ENCODE data around the gene ZNF358.

The ZNF358 gene

GRCh38 chr19:7489609-7490044 lies 26.3 kb upstream of the ZNF358 start:
- no peak for DNase-seq (ENCODE audit: low read depth in 2 of 2)

DNA sequence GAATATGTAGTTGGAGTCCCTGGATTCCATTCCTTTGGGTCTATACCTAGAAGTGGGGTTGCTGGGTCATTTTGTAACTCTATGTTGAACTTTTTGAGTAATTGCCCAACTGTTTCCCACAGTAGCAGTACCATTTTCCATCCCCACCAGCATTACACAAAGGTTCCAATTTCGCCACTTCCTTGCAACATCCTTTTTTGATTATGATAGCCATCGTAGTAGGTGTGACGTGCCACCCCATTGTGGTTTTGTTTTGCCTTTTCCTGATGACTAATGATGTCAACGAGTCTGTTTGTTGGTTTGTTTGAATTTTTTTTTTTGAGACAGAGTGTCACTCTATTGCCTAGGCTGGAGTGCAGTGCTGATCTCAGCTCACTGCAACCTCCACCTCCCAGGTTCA lies 23.8 kb upstream of the ZNF358 start:
- peak in 1 of 2 donors; percentile 30 for DNase-seq (ENCODE audit: low read depth in 2 of 2)

- DNase-seq (ENCODE audit: low read depth in 2 of 2), result no peak
Observed at GRCh38 chr19:7492558-7492957, 23.3 kb upstream of the ZNF358 start.

GRCh38 chr19:7494416-7495098 lies 21.3 kb upstream of the ZNF358 start:
- no peak for DNase-seq (ENCODE audit: low read depth in 2 of 2)

DNA sequence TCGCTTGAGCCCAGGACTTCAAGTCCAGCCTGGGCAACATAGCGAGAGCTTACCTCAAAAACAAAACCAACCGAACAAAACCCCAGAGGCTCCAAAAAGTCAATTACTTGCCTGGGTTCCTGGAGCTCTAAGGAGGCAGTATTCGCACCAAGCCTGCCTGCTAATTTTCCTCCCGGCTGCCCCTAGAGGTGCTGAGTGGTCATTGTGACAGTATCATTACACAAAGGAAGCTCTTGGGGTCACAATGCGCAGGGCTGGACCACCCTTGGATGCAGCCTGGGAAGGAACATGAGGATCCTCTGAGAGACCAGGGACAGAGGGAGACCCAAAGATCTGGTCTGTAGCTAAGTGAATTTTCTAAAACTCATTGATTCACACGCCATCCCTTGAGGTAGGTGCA lies 18.6 kb upstream of the ZNF358 start:
- no peak for DNase-seq (ENCODE audit: low read depth in 2 of 2)

DNA sequence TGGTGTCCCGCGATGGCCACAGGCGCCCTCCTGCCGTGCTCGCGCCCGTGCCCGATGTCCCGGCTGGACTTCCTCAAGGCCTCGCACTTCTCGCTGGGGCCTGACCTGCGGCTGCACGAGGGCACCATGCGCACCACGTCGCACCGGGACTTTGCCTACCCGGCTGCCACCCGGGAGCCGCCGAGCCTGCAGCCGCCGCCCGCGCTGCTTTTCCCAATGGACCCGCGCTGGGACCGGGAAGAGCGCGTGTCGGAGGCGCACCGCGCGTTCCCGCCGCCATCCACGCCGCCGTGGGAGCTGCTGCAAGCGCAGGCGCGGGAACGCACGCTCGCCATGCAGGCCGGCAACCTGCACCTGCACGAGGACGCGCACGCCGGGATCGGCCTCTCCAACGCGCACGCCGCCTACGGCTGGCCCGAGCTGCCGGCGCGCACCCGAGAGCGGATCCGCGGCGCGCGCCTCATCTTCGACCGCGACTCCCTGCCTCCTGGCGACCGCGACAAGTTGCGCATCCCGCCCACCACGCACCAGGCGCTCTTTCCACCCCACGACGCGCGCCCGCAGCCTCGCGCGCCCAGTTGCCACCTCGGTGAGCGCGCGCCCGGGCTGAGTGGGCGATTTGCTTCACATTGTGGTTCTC lies 15.0 kb upstream of the ZNF358 start:
- no peak for DNase-seq (ENCODE audit: low read depth in 2 of 2)

DNA sequence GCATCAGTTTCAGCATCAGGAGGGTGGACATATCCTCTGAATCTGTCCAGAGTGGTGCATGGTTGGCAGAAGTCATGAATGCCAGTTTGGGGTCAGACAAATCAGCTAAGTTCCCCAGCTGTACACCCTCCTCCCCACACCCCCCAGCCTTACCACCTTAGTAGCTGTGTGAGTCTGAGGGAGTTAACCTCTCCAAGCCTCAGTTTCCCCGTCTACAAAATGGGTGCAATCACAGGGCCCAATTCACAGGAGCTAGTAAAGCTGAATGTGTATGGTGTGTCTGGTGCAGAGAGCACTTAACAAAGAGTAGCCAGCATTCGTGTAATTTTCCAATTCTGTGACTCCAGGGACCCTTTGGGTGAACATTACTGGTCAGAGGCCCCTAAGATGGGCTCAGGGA lies 13.4 kb upstream of the ZNF358 start:
- DNase-seq (ENCODE audit: low read depth in 2 of 2), result no peak

GRCh38 chr19:7504684-7505083 lies 11.2 kb upstream of the ZNF358 start:
- no peak for DNase-seq (ENCODE audit: low read depth in 2 of 2)

DNA sequence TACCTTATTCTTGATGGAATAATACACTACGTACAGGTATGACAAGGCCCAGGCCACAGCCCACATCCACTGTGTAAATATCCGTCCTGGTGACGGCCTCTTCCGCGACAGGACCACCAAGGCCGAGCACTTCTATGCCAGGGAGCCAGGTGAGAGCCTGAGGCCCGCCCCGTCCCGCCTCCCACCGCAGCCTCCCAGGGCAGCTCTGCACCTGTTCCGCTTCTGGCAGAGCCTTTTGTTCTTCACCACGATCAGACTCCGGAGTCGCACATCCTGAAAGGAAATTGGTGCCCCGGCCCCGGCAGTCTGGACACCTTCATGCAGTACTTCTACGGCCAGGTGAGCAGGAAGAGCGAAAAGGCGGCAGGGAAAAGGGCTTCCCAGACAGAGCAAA lies 10.6 kb upstream of the ZNF358 start:
- no peak for DNase-seq (ENCODE audit: low read depth in 2 of 2)

DNA sequence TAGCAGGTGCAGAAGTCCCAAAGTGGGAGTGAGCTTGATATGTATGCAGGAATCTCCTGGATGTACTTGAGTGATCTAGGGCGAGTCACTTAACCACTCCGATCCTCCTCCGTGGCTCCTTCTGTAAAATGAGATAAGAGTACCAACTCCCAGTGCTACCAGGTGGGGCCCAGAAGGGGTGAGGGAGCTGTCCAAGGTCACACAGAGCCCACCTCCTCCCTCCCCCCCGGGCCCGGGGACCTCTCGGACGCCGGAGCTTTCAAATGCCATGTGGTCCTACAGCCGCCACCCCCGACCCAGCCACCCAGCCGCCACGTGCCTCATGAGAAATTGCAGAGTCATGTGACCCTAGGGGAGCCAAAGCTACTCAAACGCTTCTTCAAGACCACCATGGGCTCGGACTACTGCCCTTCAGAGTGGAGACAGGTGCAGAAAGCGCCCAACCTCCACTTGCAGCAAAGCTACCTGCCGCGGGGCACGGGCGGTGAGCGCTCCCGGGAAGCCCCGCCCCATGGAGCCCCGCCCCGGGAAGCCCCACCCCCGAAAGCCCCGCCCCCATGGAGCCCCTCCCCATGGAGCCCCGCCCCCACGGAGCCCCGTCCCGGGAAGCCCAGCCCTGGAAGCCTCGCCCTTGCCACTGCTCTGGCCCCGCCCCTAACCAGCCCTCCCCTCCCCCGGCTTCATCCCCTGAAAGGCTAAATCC lies 10.1 kb upstream of the ZNF358 start:
- DNase-seq (ENCODE audit: low read depth in 2 of 2), result no peak

DNA sequence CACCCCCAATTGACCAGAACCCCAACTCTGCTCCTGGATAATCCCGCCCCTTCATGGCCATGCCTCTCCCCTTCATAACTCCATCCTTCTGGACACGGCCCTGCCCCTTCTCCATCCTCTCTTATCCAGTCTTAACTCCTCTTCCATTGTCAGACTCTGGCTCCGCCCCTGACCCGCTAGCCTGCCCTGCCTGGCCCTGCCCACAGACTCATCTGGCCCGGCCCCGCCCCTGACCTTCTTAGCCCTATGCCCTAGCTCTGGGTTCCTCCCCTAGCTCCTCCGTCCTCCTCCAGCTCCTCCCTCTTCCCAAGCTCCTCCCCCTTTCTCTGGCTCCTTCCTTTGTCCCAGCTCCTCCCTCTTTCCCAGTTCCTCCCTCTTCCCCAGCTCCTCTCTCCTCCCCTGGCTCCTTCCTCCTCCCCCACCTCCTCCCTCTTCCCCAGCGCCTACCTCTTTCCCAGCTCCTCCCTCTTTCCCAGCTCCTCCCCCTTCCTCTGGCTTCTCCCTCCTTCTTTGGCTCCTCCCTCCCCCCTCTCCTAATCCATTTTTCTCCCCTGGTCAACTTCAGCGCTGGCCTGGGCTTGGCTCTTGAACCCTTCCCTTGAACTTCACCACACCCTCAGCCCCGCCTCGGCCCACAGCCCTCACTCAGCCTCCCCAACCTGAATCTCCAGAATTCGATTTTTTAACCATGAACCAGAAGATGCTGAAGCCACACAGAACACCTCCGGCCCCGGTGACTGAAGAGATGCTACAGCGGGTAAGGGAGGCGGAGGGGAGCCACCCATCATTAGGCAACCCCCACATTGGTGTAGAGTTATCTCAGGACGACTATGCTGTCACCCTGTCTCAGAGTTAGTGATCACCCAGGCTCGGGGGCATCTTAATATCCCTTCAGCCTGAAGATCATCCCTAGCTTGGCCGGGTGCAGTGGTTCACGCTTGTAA lies 9.2 kb upstream of the ZNF358 start:
- DNase-seq (ENCODE audit: low read depth in 2 of 2), result no peak

- no peak for DNase-seq (ENCODE audit: low read depth in 2 of 2)
Observed at GRCh38 chr19:7507884-7508283, 8.0 kb upstream of the ZNF358 start.

DNA sequence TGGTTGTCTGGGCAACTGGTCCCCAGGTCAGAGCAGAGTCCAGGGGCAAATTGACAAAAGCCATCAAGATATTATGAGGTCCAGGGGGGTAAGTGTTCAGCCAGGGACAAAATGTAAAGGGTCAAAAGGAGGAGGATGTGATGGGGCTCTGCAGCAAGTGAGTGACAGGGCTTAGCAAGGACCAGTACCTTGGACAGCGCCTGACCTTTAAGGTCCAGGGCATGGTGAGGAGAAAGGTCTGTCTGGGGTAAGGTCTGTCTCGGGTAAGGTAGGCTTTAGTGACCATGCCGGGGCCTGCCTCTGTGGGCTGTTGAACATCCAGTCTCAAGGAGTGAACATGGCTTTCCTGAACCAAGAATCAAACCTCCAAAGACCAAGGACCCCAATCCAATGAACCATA lies 6.3 kb upstream of the ZNF358 start:
- no peak for DNase-seq (ENCODE audit: low read depth in 2 of 2)

DNA sequence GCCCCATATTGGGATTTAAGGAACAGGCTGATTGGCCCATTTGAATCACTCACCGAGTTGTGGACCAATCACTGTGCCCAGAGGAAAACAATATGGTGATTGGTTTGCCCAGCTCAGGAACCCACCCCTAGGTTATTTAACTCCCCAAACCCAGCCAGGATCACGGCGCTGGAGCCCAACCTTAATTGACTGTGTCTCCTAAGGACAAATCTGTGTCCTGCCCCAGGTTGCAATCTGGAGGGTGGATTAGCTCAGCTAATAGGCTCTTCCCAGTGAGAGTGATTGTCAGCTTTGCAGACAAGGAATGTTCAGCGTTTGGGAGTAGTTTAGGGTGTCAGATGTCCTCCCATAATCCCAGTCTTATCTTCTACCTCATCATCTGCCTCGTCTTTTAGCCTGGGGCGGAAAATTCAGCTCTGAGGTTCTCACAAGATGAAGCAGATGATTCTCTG lies 3.5 kb upstream of the ZNF358 start:
- no peak for DNase-seq (ENCODE audit: low read depth in 2 of 2)

DNA sequence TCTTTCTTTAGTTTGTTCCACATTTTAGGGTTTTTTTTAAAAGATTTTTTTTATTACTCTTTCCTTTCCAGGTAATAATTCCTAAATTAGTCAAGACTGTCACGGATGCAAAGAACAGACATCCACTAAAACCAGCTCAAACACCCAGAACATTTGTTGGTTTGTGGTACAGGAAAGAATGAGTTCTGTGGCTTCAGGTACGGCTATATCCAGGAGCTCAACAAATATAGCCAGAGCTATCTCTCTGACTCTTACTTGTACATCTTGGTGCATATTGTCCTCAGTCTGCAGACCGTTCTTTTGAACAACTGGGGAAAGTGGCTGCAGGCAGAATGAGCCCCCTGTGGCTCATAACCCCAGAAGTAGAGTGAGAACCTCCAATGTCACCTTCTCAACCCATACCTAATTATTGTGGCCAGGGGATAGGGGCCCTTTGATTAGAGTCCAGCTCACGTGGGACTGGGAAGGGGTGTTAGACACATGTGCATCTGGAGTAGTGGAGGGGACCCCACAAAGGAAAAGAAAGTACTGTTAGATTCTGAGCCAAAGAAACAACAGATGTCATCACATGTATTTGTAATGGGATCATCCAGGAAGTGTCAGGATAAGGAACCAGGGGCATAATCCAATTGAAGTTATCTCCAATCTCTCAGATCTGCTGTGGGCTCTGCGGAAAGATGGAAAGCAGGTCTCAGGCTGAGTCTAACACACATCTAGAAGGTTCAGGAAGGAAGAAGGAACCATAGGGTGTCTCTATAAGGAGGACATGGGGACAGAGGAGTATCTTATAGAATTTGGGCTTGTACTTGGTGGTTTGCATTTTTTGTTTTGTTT lies 1.9 kb upstream of the ZNF358 start:
- DNase-seq (ENCODE audit: low read depth in 2 of 2), result no peak

DNA sequence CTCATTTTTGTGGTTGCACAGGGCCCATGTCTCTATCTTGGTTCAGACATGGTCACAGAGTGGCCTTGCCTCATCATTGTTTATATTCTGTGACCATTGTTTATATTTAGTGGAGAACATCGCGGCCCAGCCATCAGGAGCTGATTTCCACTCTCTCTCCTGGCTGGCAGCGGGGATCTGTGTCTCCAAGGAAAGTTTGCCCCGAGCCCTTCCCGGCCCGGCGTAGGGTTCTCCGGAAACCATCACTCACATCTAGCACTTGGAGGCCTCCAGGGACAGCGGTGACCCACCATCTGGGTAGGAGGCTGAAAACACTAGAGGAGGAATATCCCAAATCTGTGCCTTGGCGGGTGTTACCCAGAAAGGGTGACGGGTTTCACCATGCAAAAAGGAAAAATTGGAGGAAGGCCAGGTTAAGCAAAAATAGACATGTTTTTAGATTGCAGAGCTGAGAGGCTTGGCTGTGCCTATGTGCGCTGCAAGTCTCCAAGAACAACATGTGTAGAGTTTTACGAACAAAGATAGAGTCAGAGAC lies 726 bp upstream of the ZNF358 start:
- DNase-seq (ENCODE audit: low read depth in 2 of 2), result no peak

DNA sequence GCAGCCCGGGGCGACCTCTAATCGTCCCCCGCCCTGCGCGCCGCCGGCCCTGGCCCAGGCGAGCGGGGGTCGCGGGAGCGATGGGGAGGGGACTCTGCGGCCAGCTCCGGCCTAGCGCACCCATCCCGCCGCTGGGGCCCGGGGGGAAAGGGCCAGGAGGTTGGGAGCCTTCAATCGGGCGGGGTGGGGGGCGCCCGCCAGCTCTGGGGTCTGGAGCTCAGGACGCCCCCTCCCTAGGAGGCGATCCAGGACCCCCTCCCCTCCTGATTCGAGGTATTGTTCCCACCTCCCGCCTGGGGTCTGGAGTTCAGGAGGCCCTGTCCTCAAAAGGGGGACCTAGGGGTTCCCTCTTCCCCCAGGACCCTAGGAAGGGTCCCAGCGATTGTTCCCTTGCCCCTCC lies 430 bp downstream of the ZNF358 start:
- no peak for DNase-seq (ENCODE audit: low read depth in 2 of 2)

- DNase-seq (ENCODE audit: low read depth in 2 of 2), result no peak
Observed at GRCh38 chr19:7516878-7517277, 975 bp downstream of the ZNF358 start.

DNA sequence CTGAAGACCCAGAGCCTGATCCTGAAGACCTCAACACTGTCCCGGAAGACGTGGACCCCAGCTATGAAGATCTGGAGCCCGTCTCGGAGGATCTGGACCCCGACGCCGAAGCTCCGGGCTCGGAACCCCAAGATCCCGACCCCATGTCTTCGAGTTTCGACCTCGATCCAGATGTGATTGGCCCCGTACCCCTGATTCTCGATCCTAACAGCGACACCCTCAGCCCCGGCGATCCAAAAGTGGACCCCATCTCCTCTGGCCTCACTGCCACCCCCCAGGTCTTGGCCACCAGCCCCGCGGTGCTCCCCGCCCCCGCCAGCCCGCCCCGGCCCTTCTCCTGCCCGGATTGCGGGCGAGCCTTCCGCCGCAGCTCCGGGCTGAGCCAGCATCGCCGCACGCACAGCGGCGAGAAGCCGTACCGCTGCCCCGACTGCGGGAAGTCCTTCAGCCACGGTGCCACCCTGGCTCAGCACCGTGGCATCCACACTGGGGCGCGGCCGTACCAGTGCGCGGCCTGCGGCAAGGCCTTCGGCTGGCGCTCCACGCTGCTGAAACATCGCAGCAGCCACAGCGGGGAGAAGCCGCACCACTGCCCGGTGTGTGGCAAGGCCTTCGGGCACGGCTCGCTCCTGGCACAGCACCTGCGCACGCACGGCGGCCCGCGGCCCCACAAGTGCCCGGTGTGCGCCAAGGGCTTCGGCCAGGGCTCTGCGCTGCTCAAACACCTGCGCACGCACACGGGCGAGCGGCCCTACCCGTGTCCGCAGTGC lies 3.6 kb downstream of the ZNF358 start:
- no peak for DNase-seq (ENCODE audit: low read depth in 2 of 2)

Measured in stimulated activated CD8-positive, alpha-beta memory T cell treated with anti-CD3 and anti-CD28 coated beads, Interleukin-7, amount 100 ng/mL, for 4 hours (primary cell).